Neural crest cell (in vitro differentiated cells): ENCODE data around the gene BNIP5. TPM values are rescaled to one million over a fixed set of nuclear protein-coding genes. Genes with fewer than 3 reads are reported as not detected.

Source experiments
- DNase-seq: peaks from one replicate; pipeline ENCODE4 v3.0.0; 2021; ENCODE audit warnings: low read depth, mixed read lengths, low spot score
- H3K27ac Mint-ChIP-seq: one replicate; pipeline ENCODE4 v1.8.0; 2021; ENCODE audit warnings: mild to moderate bottlenecking, mixed read lengths; ENCODE audit not compliant: unreplicated experiment
- H3K27me3 Mint-ChIP-seq: 2 replicates; pipeline ENCODE4 v1.8.0; 2021; ENCODE audit warnings: low read depth, mild to moderate bottlenecking, mixed read lengths
- H3K36me3 Mint-ChIP-seq: 2 replicates; pipeline ENCODE4 v1.8.0; 2021; ENCODE audit warnings: low read depth, mild to moderate bottlenecking, mixed read lengths
- H3K4me1 Mint-ChIP-seq: 2 replicates; pipeline ENCODE4 v1.8.0; 2021; ENCODE audit warnings: mixed read lengths
- H3K4me3 Mint-ChIP-seq: one replicate; pipeline ENCODE4 v1.8.0; 2021; ENCODE audit warnings: mild to moderate bottlenecking, mixed read lengths
- H3K9me3 Mint-ChIP-seq: 2 replicates; pipeline ENCODE4 v1.8.0; 2021; ENCODE audit warnings: mixed read lengths
- CTCF ChIP-seq: fragments of 200-600 bp; sonication (generic); conservative IDR thresholded peaks from 2 replicates; pipeline ENCODE4 v1.5.0; 2021; ENCODE audit warnings: antibody characterized with exemption, mild to moderate bottlenecking
- long read RNA-seq: library from polyadenylated mRNA; unstranded; transcript quantifications from one replicate; pipeline ENCODE4 v2.0.0, GENCODE V29; 2020
- total RNA-seq: library from RNA; stranded (reverse); gene quantifications from 2 replicates; pipeline ENCODE4 v1.2.1, GENCODE V29; 2021

Gene BNIP5, protein sequence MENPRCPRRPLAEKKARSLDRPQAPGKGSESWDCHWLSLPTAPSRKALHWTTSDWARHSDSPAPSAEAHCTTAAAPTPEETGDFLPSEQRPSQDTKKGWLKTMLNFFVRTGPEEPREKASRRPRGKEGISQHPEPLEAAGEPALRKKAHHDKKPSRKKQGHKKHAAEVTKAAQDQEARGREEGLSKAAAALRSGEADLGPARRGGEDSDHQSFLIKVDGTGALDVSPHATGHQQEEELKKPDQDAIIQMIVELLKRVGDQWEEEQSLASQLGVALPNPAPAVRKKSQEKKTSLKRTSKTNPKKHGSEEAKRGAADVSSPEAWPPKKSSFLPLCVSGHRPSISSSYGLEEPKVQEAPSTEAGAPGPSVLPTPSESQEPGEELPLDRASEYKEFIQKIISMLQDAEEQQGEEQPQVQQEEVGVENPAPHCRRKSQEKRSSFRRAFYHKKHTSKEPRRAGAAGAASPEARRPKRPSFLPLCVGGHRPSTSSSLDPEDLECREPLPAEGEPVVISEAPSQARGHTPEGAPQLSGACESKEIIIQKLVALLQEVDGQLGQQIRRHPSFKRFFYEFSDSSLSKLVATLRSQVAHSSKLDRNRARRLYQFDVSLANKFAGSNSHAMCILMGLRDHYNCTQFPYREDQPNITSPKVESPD
- total RNA-seq, result not detected in 2 replicates
- long read RNA-seq, result 0 reads

DNA sequence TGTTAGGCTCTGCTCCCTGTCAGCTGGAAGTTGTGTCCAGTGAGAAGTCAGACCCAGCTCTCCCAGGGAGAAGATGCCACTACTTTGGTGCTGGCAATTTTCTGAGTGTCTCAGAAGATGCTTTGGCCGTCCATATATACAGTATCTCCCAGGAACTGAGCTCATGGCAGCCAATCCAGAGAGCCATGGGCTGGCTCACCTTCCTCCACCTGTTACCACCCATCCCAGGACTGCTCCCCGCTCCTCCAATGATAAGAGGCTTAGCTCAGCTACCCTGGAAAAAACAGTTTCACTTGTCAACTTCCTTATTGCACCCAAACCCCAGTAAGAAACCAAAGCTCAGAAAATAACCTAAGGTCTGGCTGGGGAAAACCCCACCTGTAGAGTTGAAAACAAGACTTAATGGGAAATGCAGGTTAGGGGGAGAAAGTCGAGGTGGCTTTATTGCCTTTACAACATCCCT is at the start of gene BNIP5:
Gene BNIP5, minus strand, starts transcription at position 110 of the 463 bp plus-strand sequence. CDS start 6,198 bp downstream, outside the sequence.
- Mint-ChIP-seq H3K4me3 (no peak within 1 kb of the TSS), H3K9me3 (no peaks in the 10 kb centered on the region), H3K27me3 (peaks cover 33% of the 10 kb centered on the region), H3K36me3 (no peaks in the 10 kb centered on the region), H3K4me1 (peaks cover 44% of the 10 kb centered on the region), H3K27ac (no peak within 1 kb of the TSS)
- TF ChIP-seq CTCF, result no peak
- no peak for DNase-seq

DNA sequence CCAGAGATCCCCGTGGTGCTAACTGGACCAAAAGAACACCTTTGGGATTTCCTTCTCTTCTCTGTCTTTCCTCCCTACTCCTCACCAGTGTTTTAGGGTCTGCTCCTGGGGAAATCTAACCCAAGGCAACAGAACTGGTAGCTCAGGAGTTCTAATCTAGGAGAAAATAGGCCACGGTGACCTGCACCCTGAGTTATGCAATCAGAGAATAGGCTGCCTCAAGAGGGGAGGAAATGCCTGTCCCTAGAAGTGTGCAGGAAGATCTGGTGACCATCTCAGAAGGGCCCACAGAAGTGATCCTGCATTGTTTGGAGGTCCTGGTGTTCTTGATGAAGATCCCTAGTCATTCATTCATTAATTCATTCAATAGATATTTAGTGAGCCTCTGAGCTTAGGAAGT is 47.4 kb upstream of the BNIP5 start:
- no peak for DNase-seq
- Mint-ChIP-seq H3K9me3 (no peaks in the 10 kb centered on the region), H3K4me1 (peaks cover 11% of the 10 kb centered on the region), H3K4me3 (no peak overlapping the region), H3K27ac (no peak overlapping the region), H3K36me3 (no peaks in the 10 kb centered on the region), H3K27me3 (peaks cover 58% of the 10 kb centered on the region)
- no peak for TF ChIP-seq CTCF

GRCh38 chr6:36383606-36384005 is 46.9 kb upstream of the BNIP5 start:
- Mint-ChIP-seq H3K4me3 (no peak overlapping the region), H3K27me3 (peaks cover 58% of the 10 kb centered on the region), H3K27ac (no peak overlapping the region), H3K4me1 (peaks cover 11% of the 10 kb centered on the region), H3K36me3 (no peaks in the 10 kb centered on the region), H3K9me3 (no peaks in the 10 kb centered on the region)
- DNase-seq, result no peak
- no peak for TF ChIP-seq CTCF

DNA sequence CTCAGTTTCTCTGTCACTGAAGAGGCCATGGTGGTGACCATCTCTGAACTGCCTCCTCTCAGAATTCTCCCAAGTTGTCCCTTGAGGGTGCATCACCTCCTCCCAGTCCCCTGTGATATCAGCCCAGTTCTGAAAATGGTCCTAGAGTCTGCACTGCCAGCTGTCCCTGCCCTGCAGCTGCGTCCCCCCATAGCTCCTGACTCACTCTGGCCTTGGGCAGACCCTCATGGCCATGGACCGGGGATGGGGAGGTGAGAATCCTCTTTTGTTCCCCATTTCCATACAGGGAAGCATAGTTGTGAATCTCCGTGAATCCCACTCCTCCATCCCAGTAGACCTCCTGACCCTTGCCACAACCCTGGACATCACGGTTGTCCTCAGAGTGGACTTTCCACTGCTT is 46.3 kb upstream of the BNIP5 start:
- no peaks in the 10 kb centered on the region for H3K9me3 Mint-ChIP-seq
- no peak overlapping the region for H3K4me3 Mint-ChIP-seq
- peaks cover 52% of the 10 kb centered on the region for H3K27me3 Mint-ChIP-seq
- peaks cover 11% of the 10 kb centered on the region for H3K4me1 Mint-ChIP-seq
- no peak overlapping the region for H3K27ac Mint-ChIP-seq
- no peaks in the 10 kb centered on the region for H3K36me3 Mint-ChIP-seq
- DNase-seq, result no peak
- TF ChIP-seq CTCF, result no peak

DNA sequence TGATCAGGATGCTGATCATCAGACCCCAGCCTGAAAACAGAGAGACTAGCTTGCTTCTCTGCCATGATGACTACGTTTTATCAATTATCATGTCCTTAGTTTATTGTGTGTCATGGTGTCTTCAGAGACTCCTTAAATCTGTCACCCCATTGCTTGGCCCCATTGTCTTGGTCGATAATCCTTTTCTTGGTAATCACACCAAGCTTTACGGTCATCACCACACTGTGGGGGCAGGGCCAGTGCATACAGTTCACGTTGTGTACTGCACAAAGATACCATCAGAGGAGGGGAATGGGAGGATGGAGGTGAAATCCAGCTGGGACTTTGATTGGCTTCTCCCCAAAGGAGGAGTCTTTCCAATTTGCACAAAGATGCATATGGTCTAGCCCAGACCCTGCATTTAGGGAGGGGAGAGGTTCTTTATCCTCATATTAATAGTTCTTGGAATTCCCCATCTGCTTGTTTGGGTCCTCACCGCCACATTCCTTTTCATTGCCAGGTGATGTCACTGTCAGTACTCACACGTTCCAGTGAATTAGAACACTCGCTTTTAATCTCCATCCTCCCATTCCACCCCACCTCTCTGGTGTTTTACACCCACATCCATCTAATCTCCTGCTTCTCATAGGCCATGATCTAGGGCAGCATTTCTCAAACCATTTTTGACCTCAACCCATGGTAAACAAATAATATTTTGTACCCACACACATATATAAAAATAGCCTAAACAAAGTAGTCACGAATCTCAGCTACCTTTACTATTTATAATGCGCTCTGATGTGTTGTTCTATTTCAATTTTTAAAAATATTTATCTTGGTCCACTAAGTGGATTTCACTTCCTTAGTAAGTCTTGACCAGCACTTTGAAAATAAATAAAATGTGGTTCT is 45.1 kb upstream of the BNIP5 start:
- Mint-ChIP-seq H3K27ac (no peak overlapping the region), H3K27me3 (peaks cover 45% of the 10 kb centered on the region), H3K4me1 (peaks cover 5% of the 10 kb centered on the region)

More for the DNA sequence above, 45.1 kb upstream of the BNIP5 start:
- DNase-seq, result no peak
- Mint-ChIP-seq H3K9me3 (no peaks in the 10 kb centered on the region), H3K36me3 (no peaks in the 10 kb centered on the region), H3K4me3 (no peak overlapping the region)
- TF ChIP-seq CTCF, result no peak
